Neural cell (in vitro differentiated cells): Measurements from ENCODE around the gene CYP3A7. TPM values are rescaled to one million over a fixed set of nuclear protein-coding genes. Genes with fewer than 3 reads are reported as not detected.

Source experiments
- H2AFZ ChIP-seq: fragments of 200-600, 300-800 bp; sonication (generic), shearing (Covaris generic); 2 replicates; pipeline ENCODE4 v1.6.0; 2014; ENCODE audit warnings: low read depth, mild to moderate bottlenecking, antibody characterized with exemption, low read length, moderate library complexity
- H3F3A ChIP-seq: fragments of 200-600 bp; shearing (Covaris generic); 2 replicates; pipeline ENCODE4 v1.6.1; 2016; ENCODE audit warnings: mild to moderate bottlenecking, moderate library complexity, mixed read lengths, antibody characterized with exemption, low read length; ENCODE audit not compliant: insufficient read depth, poor library complexity, severe bottlenecking
- H3K27ac ChIP-seq: fragments of 200-600, 300-800 bp; sonication (generic), shearing (Covaris generic); 2 replicates; pipeline ENCODE4 v1.5.1; 2014; ENCODE audit warnings: mild to moderate bottlenecking, low read length, moderate library complexity
- H3K27me3 ChIP-seq: fragments of 300-800, 200-600 bp; sonication (generic), shearing (Covaris generic); 2 replicates; pipeline ENCODE4 v1.6.0; 2014; ENCODE audit warnings: mild to moderate bottlenecking, low read depth, low read length, moderate library complexity; ENCODE audit not compliant: insufficient read depth
- H3K36me3 ChIP-seq: fragments of 300-800, 200-600 bp; sonication (generic), shearing (Covaris generic); 2 replicates; pipeline ENCODE4 v1.5.1; 2014; ENCODE audit warnings: mild to moderate bottlenecking, antibody characterized with exemption, low read length, moderate library complexity; ENCODE audit not compliant: insufficient read depth
- H3K4me2 ChIP-seq: fragments of 300-800, 200-600 bp; sonication (generic), shearing (Covaris generic); 2 replicates; pipeline ENCODE4 v1.6.0; 2014; ENCODE audit warnings: mild to moderate bottlenecking, low read length
- H3K4me3 ChIP-seq: fragments of 300-800, 200-600 bp; sonication (generic), shearing (Covaris generic); 2 replicates; pipeline ENCODE4 v1.5.1; 2014; ENCODE audit warnings: mild to moderate bottlenecking, low read length, moderate library complexity
- H3K79me2 ChIP-seq: fragments of 200-600 bp; shearing (Covaris generic); replicated peaks from 2 replicates; pipeline ENCODE4 v1.6.0; 2014; ENCODE audit warnings: mild to moderate bottlenecking, low read length, moderate library complexity; ENCODE audit not compliant: insufficient read depth
- H3K9ac ChIP-seq: fragments of 300-800, 200-600 bp; sonication (generic), shearing (Covaris generic); 2 replicates; pipeline ENCODE4 v1.6.1; 2016; ENCODE audit warnings: mild to moderate bottlenecking, low read length, mixed read lengths
- H3K9me2 ChIP-seq: fragments of 200-600 bp; shearing (Covaris generic); 2 replicates; pipeline ENCODE4 v1.6.1; 2016; ENCODE audit warnings: mild to moderate bottlenecking, low read length, mixed read lengths; ENCODE audit not compliant: insufficient read depth
- H3K9me3 ChIP-seq: fragments of 200-600, 300-800 bp; sonication (generic), shearing (Covaris generic); 2 replicates; pipeline ENCODE4 v1.6.1; 2016; ENCODE audit warnings: mild to moderate bottlenecking, mixed run types, low read length, moderate library complexity, mixed read lengths
- H4K20me1 ChIP-seq: fragments of 200-600 bp; shearing (Covaris generic); 2 replicates; pipeline ENCODE4 v1.6.1; 2016; ENCODE audit warnings: mild to moderate bottlenecking, mixed run types; ENCODE audit not compliant: insufficient read depth
- CTCF ChIP-seq: fragments of 450-650 bp; IDR thresholded peaks from 2 replicates; pipeline ENCODE4 v1.5.1; 2014; ENCODE audit warnings: antibody characterized with exemption, mild to moderate bottlenecking, moderate library complexity; ENCODE audit not compliant: poor library complexity, severe bottlenecking
- EP300 ChIP-seq: fragments of 450-650 bp; conservative IDR thresholded peaks from 2 replicates; pipeline ENCODE4 v1.6.1; 2014; ENCODE audit warnings: antibody characterized with exemption, mild to moderate bottlenecking, moderate library complexity; ENCODE audit not compliant: poor library complexity, severe bottlenecking
- EZH2 ChIP-seq: fragments of 200-600, 300-800 bp; shearing (Covaris generic), sonication (generic); IDR thresholded peaks from 2 replicates; pipeline ENCODE4 v1.6.1; 2014; ENCODE audit warnings: antibody characterized with exemption, low read length, borderline replicate concordance, mild to moderate bottlenecking; ENCODE audit not compliant: insufficient read depth, poor library complexity, severe bottlenecking
- MXI1 ChIP-seq: fragments of 450-650 bp; conservative IDR thresholded peaks from 2 replicates; pipeline ENCODE4 v1.6.1; 2014; ENCODE audit warnings: antibody characterized with exemption, mild to moderate bottlenecking; ENCODE audit not compliant: poor library complexity, severe bottlenecking
- POLR2AphosphoS5 ChIP-seq: IDR thresholded peaks from 2 replicates; pipeline ENCODE4 v1.6.1; 2012
- RAD21 ChIP-seq: fragments of 450-650 bp; conservative IDR thresholded peaks from 2 replicates; pipeline ENCODE4 v1.6.1; 2014; ENCODE audit warnings: antibody characterized with exemption, mild to moderate bottlenecking, moderate library complexity
- REST ChIP-seq: IDR thresholded peaks from 2 replicates; pipeline ENCODE4 v1.6.1; 2012; ENCODE audit warnings: borderline replicate concordance
- SMC3 ChIP-seq: fragments of 450-650 bp; conservative IDR thresholded peaks from 2 replicates; pipeline ENCODE4 v1.6.1; 2014; ENCODE audit warnings: antibody characterized with exemption, mild to moderate bottlenecking, moderate library complexity; ENCODE audit not compliant: poor library complexity
- TAF1 ChIP-seq: IDR thresholded peaks from 2 replicates; pipeline ENCODE4 v1.6.1; 2012; ENCODE audit warnings: low read depth
- polyA plus RNA-seq: library from polyadenylated mRNA; depleted of rRNA; stranded (reverse); fragments of >200 nt; gene quantifications from 2 replicates; pipeline ENCODE4 v1.2.3, GENCODE V29; 2014

The CYP3A7 gene
- polyA plus RNA-seq, 1 donor from 2014 or later, result not detected

GRCh38 chr7:99733003-99733402 is 2.0 kb downstream of the CYP3A7 start:
- Histone ChIP-seq H3K36me3 (no peaks in the 10 kb centered on the region), H3K9me3 (no peaks in the 10 kb centered on the region), H3K79me2 (no peaks in the 10 kb centered on the region), H3K4me2 (no peak overlapping the region), H3K27me3 (no peaks in the 10 kb centered on the region), H2AFZ (no peak overlapping the region), H3K27ac (no peak overlapping the region), H4K20me1 (no peaks in the 10 kb centered on the region), H3F3A (no peaks in the 10 kb centered on the region), H3K9ac (no peak overlapping the region), H3K9me2 (no peaks in the 10 kb centered on the region), H3K4me3 (no peak overlapping the region)
- no peak for TF ChIP-seq SMC3
- no peak for TF ChIP-seq POLR2AphosphoS5
- TF ChIP-seq REST, result no peak
- no peak for TF ChIP-seq MXI1
- no peak for TF ChIP-seq EP300
- TF ChIP-seq TAF1, result no peak
- TF ChIP-seq EZH2, result no peak
- no peak for TF ChIP-seq CTCF
- TF ChIP-seq RAD21, result no peak

GRCh38 chr7:99731638-99732374 is 3.2 kb downstream of the CYP3A7 start:
- H3K4me2 ChIP-seq, result no peak overlapping the region
- no peaks in the 10 kb centered on the region for H3K9me2 ChIP-seq
- H3K36me3 ChIP-seq, result no peaks in the 10 kb centered on the region
- no peaks in the 10 kb centered on the region for H3K79me2 ChIP-seq
- no peaks in the 10 kb centered on the region for H3F3A ChIP-seq
- no peaks in the 10 kb centered on the region for H4K20me1 ChIP-seq
- no peak for TF ChIP-seq EP300
- TF ChIP-seq EZH2, result no peak
- no peak for TF ChIP-seq POLR2AphosphoS5
- TF ChIP-seq SMC3, result no peak
- no peak for TF ChIP-seq REST
- no peak for TF ChIP-seq RAD21
- TF ChIP-seq TAF1, result no peak
- TF ChIP-seq CTCF, result no peak
- TF ChIP-seq MXI1, result no peak
- no peak overlapping the region for H3K9ac ChIP-seq
- H3K27ac ChIP-seq, result no peak overlapping the region
- no peaks in the 10 kb centered on the region for H3K27me3 ChIP-seq
- no peaks in the 10 kb centered on the region for H3K9me3 ChIP-seq
- no peak overlapping the region for H3K4me3 ChIP-seq
- H2AFZ ChIP-seq, result no peak overlapping the region
